ENCODE measurements around the gene COL19A1.

GRCh38 chr6:70183538-70183937 is 317.2 kb downstream of the COL19A1 start:
- TF ChIP-seq CTCF (IDR thresholded peaks at IDR 0.05; ENCODE audit: insufficient read depth, low read length, poor library complexity, severe bottlenecking): no peak
- TF ChIP-seq EZH2phosphoT487 (conservative IDR thresholded peaks at IDR 0.05; ENCODE audit: low read length): no peak

All from SU-DHL-6 (cell line).